Measurements from ENCODE around the gene FAM120B.
"Not testable (repeated sequence)": the region's sequence is repeated elsewhere in the genome, so short reads cannot be mapped to it uniquely, and the experiment has no call there.

FAM120B gene

DNA sequence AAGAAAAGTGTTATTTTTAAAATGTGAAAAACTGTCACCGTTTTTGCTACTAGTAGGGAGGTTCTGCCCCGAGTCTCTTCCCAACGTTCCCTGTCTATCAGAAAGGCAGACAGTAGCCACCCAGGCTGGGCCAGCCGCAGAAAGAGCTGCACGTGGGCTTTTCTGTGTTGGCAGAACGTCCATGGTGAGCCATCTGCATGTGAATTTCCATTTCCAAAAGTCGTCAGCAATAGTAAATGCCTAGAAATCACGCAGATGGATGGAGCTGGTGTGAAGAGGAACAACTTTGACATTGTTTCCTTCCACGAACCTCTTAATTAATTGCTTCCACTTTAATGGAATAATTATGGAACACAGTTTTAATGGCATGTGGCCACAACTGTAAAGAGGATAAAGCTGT is 97.5 kb downstream of the FAM120B start:
- no peaks in the 10 kb centered on the region for H3K4me1 Mint-ChIP-seq
- no peaks in the 10 kb centered on the region for H3K9me3 Mint-ChIP-seq
- DNase-seq (ENCODE audit: low spot score in 2 of 2) (no peak), ATAC-seq (replicated peaks; ENCODE audit: extremely low read depth, poor library complexity, severe bottlenecking) (no peak)
- no peaks in the 10 kb centered on the region for H3K27me3 Mint-ChIP-seq
- H3K27ac Mint-ChIP-seq (ENCODE audit: low read depth): no peak overlapping the region
- H3K4me3 Mint-ChIP-seq: no peak overlapping the region
- peaks cover 19% of the 10 kb centered on the region for H3K36me3 Mint-ChIP-seq (ENCODE audit: insufficient read depth)

DNA sequence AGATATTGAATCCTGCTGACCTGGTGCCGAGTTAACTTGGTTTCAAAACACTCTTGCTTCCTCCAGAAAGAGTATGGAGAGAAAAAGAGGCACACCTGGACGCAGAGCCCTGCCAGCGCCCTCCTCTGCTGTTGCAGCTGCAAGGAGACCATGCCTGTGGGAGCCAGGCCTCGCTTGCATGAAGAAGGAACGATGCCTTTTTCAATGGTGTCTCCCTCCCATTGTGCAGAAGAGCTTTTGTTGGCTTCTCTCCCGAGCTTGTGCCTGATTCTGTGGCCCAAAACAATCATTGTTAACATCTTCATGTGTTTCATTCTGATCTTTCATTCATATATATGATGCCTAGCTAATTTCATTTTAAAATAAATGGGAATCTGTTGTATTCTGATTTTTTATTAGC is 98.1 kb downstream of the FAM120B start:
- Mint-ChIP-seq H3K27me3 (no peaks in the 10 kb centered on the region), H3K9me3 (no peaks in the 10 kb centered on the region), H3K4me3 (no peak overlapping the region), H3K27ac (ENCODE audit: low read depth) (peak overlapping the region; percentile 50), H3K4me1 (no peaks in the 10 kb centered on the region), H3K36me3 (ENCODE audit: insufficient read depth) (peaks cover 19% of the 10 kb centered on the region)
- DNase-seq (ENCODE audit: low spot score in 2 of 2) (no peak), ATAC-seq (replicated peaks; ENCODE audit: extremely low read depth, poor library complexity, severe bottlenecking) (no peak)

DNA sequence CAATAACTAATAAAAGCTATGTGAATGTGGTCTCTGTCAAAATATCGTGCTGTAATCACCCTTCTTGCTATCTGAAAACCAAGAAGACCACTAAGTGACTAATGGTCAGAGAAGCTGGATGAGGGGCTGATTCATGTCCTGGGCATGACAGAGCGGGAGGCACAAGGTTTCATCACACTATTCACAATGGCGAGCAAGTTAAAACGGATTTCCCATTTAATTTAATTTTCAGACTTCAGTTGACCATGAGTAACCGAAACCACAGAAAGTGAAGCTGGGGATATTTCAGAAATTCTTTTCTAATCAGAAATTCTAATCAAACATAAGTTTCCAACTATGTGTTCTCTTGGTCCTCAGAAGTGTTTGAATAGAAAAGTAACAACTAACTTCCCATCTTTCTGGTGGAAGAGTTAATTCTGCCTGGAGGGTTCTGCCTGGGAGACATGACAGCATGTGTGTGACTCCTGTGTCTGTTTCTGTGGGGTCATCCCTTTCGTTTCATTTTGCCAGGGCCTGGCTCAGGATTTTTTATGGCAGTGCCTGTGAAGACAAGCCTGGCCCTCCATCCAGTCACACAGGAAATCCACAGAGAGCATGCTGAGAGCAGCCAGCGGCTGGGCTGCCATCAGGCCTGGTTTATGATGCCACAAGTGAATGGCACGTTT is 98.9 kb downstream of the FAM120B start:
- Mint-ChIP-seq H3K4me1 (no peaks in the 10 kb centered on the region), H3K4me3 (no peak overlapping the region), H3K27ac (ENCODE audit: low read depth) (peak overlapping the region; percentile 50), H3K27me3 (no peaks in the 10 kb centered on the region), H3K36me3 (ENCODE audit: insufficient read depth) (peaks cover 18% of the 10 kb centered on the region), H3K9me3 (no peaks in the 10 kb centered on the region)
- DNase-seq (ENCODE audit: low spot score in 2 of 2) (no peak), ATAC-seq (replicated peaks; ENCODE audit: extremely low read depth, poor library complexity, severe bottlenecking) (no peak)

DNA sequence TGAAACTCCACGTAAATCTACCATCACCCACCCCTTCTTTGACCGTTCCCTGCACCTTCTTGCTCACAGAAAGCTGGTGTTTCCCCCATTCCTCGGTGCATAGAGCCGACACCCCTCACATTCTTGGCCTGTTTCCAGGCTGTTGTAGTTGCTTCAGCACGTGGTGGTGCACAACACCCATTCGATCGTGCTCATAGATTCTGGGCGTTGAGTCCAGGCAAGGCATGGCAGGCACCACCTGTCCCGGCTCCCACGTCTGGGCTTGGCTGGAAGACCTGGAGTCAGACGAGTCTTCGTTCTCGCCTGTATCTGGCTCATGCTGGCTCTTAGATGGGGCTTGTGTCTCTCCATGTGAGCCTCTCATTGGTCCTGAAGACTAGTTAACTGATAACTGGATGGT is 100.6 kb downstream of the FAM120B start:
- Mint-ChIP-seq H3K27me3 (no peaks in the 10 kb centered on the region), H3K4me1 (no peaks in the 10 kb centered on the region), H3K9me3 (peaks cover 6% of the 10 kb centered on the region), H3K27ac (ENCODE audit: low read depth) (peak overlapping the region; percentile 72), H3K4me3 (no peak overlapping the region), H3K36me3 (ENCODE audit: insufficient read depth) (peaks cover 18% of the 10 kb centered on the region)
- DNase-seq (ENCODE audit: low spot score in 2 of 2): no peak
- ATAC-seq (replicated peaks; ENCODE audit: extremely low read depth, poor library complexity, severe bottlenecking): no peak

DNA sequence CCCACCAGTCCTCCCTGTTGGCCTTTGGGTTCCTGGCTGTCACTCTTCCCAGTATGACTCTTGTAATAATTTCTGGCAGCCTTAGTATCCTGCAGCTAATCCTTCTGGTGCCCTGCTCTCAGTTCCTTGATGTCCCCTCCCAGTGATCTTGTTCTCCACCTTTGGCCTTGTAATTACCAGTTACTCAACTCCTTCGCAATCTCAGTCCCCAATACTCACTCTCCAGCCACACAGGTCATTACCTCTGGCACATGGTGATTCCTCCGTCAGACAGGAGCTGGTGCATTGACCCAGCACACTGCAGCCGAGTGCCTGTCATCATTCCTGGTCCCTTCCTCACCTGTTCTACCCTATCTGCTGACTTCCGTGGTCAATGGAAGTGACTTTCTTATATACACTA is 101.4 kb downstream of the FAM120B start:
- no peak for DNase-seq (ENCODE audit: low spot score in 2 of 2)
- H3K27ac Mint-ChIP-seq (ENCODE audit: low read depth): no peak overlapping the region
- H3K4me1 Mint-ChIP-seq: no peaks in the 10 kb centered on the region
- H3K9me3 Mint-ChIP-seq: peaks cover 6% of the 10 kb centered on the region
- no peak overlapping the region for H3K4me3 Mint-ChIP-seq
- ATAC-seq (replicated peaks; ENCODE audit: extremely low read depth, poor library complexity, severe bottlenecking): no peak
- H3K36me3 Mint-ChIP-seq (ENCODE audit: insufficient read depth): peaks cover 12% of the 10 kb centered on the region
- H3K27me3 Mint-ChIP-seq: no peaks in the 10 kb centered on the region

DNA sequence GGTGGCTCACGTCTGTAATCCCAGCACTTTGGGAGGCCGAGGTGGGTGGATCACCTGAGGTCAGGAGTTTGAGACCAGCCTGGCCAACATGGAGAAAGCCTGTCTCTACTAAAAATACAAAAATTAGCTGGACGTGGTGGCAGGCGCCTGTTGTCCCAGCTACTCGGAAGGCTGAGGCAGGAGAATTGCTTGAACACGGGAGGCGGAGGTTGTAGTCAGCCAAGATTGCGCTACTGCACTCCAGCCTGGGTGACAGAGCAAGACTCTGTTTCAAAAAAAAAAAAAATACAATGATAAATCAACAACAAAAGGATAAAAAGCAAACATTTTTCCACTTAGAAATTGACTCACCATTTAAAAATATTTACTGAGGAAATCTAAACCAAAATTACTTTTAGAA is 103.2 kb downstream of the FAM120B start:
- peaks cover 12% of the 10 kb centered on the region for H3K9me3 Mint-ChIP-seq
- not testable (repeated sequence) for ATAC-seq (replicated peaks; ENCODE audit: extremely low read depth, poor library complexity, severe bottlenecking); H3K36me3 Mint-ChIP-seq (ENCODE audit: insufficient read depth); H3K4me1 Mint-ChIP-seq; H3K27me3 Mint-ChIP-seq; DNase-seq (ENCODE audit: low spot score in 2 of 2); H3K4me3 Mint-ChIP-seq; H3K27ac Mint-ChIP-seq (ENCODE audit: low read depth)

DNA sequence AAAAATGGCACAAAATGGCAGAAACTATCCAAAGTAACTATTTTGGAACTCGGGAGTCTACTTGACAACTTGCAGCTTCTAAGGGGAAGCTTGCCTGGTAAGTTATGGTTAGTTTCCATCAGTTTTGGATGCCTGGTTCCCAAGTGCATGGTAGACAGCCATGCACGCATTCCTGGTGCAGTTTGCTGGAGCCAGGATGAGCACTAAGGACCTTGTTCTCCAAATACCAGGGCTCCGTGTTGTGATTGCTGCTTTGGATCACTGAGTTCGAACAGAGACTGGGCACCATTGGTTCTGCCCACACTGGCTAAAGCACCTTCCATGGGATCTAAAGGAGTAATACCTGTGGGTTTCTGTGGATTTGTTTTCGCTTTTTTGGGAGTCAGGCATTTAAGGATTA is 103.7 kb downstream of the FAM120B start:
- H3K27ac Mint-ChIP-seq (ENCODE audit: low read depth): no peak overlapping the region
- H3K27me3 Mint-ChIP-seq: no peaks in the 10 kb centered on the region
- no peak for ATAC-seq (replicated peaks; ENCODE audit: extremely low read depth, poor library complexity, severe bottlenecking)
- H3K4me1 Mint-ChIP-seq: no peaks in the 10 kb centered on the region
- H3K36me3 Mint-ChIP-seq (ENCODE audit: insufficient read depth): peaks cover under 1% of the 10 kb centered on the region
- H3K4me3 Mint-ChIP-seq: no peak overlapping the region
- peaks cover 12% of the 10 kb centered on the region for H3K9me3 Mint-ChIP-seq
- DNase-seq (ENCODE audit: low spot score in 2 of 2): no peak

DNA sequence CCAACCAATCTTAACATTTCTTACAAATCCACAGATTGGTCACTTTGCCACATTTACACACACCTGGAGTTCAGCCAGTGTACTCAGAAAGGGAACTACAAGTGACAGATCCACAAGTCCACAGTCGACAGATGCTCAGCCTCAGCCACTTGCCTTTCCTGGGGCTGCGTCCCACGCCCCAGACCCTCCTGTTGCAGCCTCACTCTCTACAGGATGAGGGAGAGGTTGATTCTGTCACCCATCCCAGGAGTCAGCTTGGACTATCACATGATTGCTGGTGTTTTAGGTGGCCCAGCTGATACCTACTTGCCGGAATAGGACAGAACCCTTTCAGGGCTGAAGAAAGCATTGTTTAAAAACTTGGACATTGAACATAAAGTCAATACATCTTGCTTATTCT is 108.8 kb downstream of the FAM120B start:
- Mint-ChIP-seq H3K4me3 (no peak overlapping the region), H3K27ac (ENCODE audit: low read depth) (no peak overlapping the region), H3K4me1 (no peaks in the 10 kb centered on the region), H3K9me3 (peaks cover 12% of the 10 kb centered on the region), H3K36me3 (ENCODE audit: insufficient read depth) (no peaks in the 10 kb centered on the region), H3K27me3 (peaks cover 19% of the 10 kb centered on the region)
- DNase-seq (ENCODE audit: low spot score in 2 of 2): no peak
- ATAC-seq (replicated peaks; ENCODE audit: extremely low read depth, poor library complexity, severe bottlenecking): no peak

DNA sequence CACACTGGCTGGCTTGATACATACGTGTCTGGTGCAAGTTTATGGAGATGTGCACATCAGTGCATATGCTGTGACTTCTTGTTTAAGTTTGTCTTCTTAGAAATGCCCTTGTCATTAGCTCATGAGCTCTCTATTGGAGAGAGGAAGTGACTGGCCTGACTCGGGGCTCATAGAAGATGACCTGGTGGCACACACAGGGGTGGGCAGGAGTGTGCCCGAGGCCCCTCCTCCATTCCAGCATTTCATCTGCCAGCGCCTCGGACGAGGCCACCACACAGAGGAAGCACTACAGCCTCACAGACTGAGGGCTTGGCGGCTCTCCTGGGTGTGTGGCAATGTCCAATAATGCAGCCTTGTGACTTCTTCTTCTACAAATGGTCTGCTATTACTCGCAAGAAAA is 109.7 kb downstream of the FAM120B start:
- ATAC-seq (replicated peaks; ENCODE audit: extremely low read depth, poor library complexity, severe bottlenecking) (no peak), DNase-seq (ENCODE audit: low spot score in 2 of 2) (no peak)
- peaks cover 6% of the 10 kb centered on the region for H3K9me3 Mint-ChIP-seq
- H3K27ac Mint-ChIP-seq (ENCODE audit: low read depth): no peak overlapping the region
- peaks cover 19% of the 10 kb centered on the region for H3K27me3 Mint-ChIP-seq
- no peaks in the 10 kb centered on the region for H3K36me3 Mint-ChIP-seq (ENCODE audit: insufficient read depth)
- no peaks in the 10 kb centered on the region for H3K4me1 Mint-ChIP-seq
- no peak overlapping the region for H3K4me3 Mint-ChIP-seq

DNA sequence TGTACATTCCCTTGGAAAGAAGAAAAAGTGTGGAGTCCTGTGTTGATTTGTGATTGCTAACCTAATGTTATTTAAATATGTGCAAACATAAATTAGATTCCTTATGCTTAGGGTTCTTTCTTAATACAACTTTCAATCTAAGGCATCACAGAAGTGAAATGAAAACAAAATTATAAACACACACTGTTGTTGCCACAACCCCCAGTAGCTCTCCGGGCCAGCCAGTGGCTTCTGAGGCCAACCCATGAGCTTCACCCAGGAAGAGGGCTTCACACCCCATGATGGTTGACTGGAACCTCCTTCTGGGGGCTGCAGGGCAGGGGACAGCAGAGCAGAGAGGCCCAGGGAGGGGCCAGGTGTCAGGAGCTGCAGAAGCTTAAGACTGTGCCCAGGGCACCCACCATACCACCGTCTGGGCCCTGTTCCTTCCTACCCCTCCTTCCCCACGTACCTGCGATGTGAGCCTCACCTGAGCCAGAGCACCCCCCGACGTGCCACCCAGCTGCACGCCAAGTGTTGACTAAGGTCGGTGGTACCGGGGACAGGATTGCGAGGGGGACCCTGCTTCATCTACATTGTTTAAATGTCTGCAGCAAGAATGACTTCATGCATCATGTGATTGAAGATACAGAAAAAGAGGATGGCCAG is 110.5 kb downstream of the FAM120B start:
- DNase-seq (ENCODE audit: low spot score in 2 of 2) (no peak), ATAC-seq (replicated peaks; ENCODE audit: extremely low read depth, poor library complexity, severe bottlenecking) (no peak)
- Mint-ChIP-seq H3K9me3 (peaks cover 5% of the 10 kb centered on the region), H3K36me3 (ENCODE audit: insufficient read depth) (no peaks in the 10 kb centered on the region), H3K27me3 (peaks cover 19% of the 10 kb centered on the region), H3K4me3 (no peak overlapping the region), H3K27ac (ENCODE audit: low read depth) (no peak overlapping the region), H3K4me1 (no peaks in the 10 kb centered on the region)

DNA sequence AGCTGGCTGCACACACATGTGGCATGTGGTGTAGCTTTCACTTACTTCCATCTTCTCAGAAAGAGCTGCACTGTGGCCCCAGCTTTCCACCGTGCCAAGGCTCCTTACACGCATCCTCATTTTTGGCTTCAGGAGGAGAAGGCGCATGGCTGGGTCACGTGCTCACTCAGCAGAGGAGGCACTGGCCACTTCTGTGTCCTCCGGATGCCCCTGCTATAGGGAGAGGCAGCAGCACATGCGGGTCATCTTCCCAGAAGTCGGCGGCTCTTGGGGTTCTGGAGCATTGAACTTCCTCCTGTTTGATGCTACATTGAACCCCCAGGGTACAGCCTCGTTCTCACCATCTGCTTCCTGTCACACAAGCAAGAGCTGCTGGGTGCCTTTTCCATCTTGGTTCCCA is 111.3 kb downstream of the FAM120B start:
- Mint-ChIP-seq H3K27ac (ENCODE audit: low read depth) (no peak overlapping the region), H3K4me1 (no peaks in the 10 kb centered on the region), H3K4me3 (no peak overlapping the region), H3K27me3 (peaks cover 19% of the 10 kb centered on the region), H3K36me3 (ENCODE audit: insufficient read depth) (no peaks in the 10 kb centered on the region), H3K9me3 (peaks cover 5% of the 10 kb centered on the region)
- ATAC-seq (replicated peaks; ENCODE audit: extremely low read depth, poor library complexity, severe bottlenecking): no peak
- DNase-seq (ENCODE audit: low spot score in 2 of 2): no peak

DNA sequence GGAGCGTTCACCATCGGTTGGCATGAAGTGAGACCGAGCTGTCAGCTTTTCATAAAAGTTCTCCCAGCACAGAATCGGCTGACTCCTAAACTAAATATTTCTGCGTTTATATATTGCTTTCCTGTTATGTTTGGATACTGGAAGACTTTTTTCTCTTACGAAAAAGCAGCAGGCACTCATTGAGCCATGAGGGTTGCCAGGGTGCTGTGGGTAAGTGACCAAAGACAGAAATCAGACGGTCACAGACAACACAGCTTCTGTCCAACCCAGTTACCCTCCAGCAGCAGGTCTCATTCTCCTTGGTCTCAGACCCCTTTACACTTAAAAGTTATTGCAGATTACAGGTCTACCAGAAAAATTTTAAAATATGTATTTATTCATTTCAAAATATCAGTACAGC is 113.7 kb downstream of the FAM120B start:
- peaks cover 27% of the 10 kb centered on the region for H3K27me3 Mint-ChIP-seq
- H3K4me1 Mint-ChIP-seq: no peaks in the 10 kb centered on the region
- no peaks in the 10 kb centered on the region for H3K36me3 Mint-ChIP-seq (ENCODE audit: insufficient read depth)
- DNase-seq (ENCODE audit: low spot score in 2 of 2): no peak
- no peak overlapping the region for H3K27ac Mint-ChIP-seq (ENCODE audit: low read depth)
- H3K9me3 Mint-ChIP-seq: no peaks in the 10 kb centered on the region
- no peak for ATAC-seq (replicated peaks; ENCODE audit: extremely low read depth, poor library complexity, severe bottlenecking)
- no peak overlapping the region for H3K4me3 Mint-ChIP-seq
